PC-3 (cell line): ENCODE data around the gene ENPP7. TPM values are rescaled to one million over a fixed set of nuclear protein-coding genes. Genes with fewer than 3 reads are reported as not detected.

ENCODE experiments used
- ATAC-seq: fragments of 200-7000 bp; cut with Tn5 transposase; 2 replicates; pipeline ENCODE4 v1.9.1; 2020; ENCODE audit warnings: mild to moderate bottlenecking, moderate library complexity
- BruUV-seq: library from RNA; stranded (reverse); fragments of 400-500 nt; replicated peaks from 2 replicates; lab custom pipeline; 2021; lab: Mats Ljungman, UMichigan
- CTCF ChIA-PET: fragments of 300-600 bp; sonication (Branson Sonifier 250); formaldehyde crosslinking; loops from one replicate; lab custom pipeline; 2022; ENCODE audit warnings: antibody characterized with exemption; lab: Charles Lee
- POLR2A ChIA-PET: fragments of 300-600 bp; sonication (Branson Sonifier 250); formaldehyde crosslinking; loops from one replicate; lab custom pipeline; 2022; ENCODE audit warnings: antibody characterized with exemption; ENCODE audit not compliant: unreplicated experiment; lab: Charles Lee
- DNase-seq: peaks from one replicate; pipeline ENCODE4 v3.0.0-alpha.2; 2015
- H2AFZ ChIP-seq: fragments of 300-600 bp; sonication (generic); 2 replicates; pipeline ENCODE4 v1.6.0; 2016; ENCODE audit warnings: antibody characterized with exemption, low read length
- H3F3A ChIP-seq: fragments of 300-600 bp; sonication (generic); one replicate; pipeline ENCODE4 v1.6.0; 2017; ENCODE audit warnings: antibody characterized with exemption, low read length, control low read depth, mild to moderate bottlenecking; ENCODE audit not compliant: unreplicated experiment
- H3K27ac ChIP-seq: fragments of 300-600 bp; sonication (generic); 2 replicates; pipeline ENCODE4 v1.5.1; 2016; ENCODE audit warnings: mild to moderate bottlenecking, low read length
- H3K27me3 ChIP-seq: fragments of 300-600 bp; sonication (generic); 2 replicates; pipeline ENCODE4 v1.6.1; 2016; ENCODE audit warnings: low read length, mixed read lengths
- H3K36me3 ChIP-seq: fragments of 300-600 bp; sonication (generic); 2 replicates; pipeline ENCODE4 v1.6.1; 2016; ENCODE audit warnings: low read depth, mixed run types, low read length, mixed read lengths
- H3K4me1 ChIP-seq: fragments of 300-600 bp; sonication (generic); 2 replicates; pipeline ENCODE4 v1.5.1; 2016; ENCODE audit warnings: low read length; ENCODE audit not compliant: insufficient read depth
- H3K4me2 ChIP-seq: fragments of 300-600 bp; sonication (generic); 2 replicates; pipeline ENCODE4 v1.6.0; 2016; ENCODE audit warnings: low read length
- H3K4me3 ChIP-seq: fragments of 300-600 bp; sonication (generic); 2 replicates; pipeline ENCODE4 v1.5.1; 2016; ENCODE audit warnings: mild to moderate bottlenecking, low read length, mixed read lengths
- H3K79me2 ChIP-seq: fragments of 300-600 bp; sonication (generic); 2 replicates; pipeline ENCODE4 v1.6.1; 2017; ENCODE audit warnings: low read length, mixed read lengths
- H3K9ac ChIP-seq: fragments of 300-600 bp; sonication (generic); 2 replicates; pipeline ENCODE4 v1.6.0; 2016; ENCODE audit warnings: mild to moderate bottlenecking, low read length
- H3K9me2 ChIP-seq: fragments of 300-600 bp; sonication (generic); replicated peaks from 2 replicates; pipeline ENCODE4 v1.6.1; 2016; ENCODE audit warnings: mixed run types, low read length, mixed read lengths
- H3K9me3 ChIP-seq: fragments of 300-600 bp; sonication (generic); 2 replicates; pipeline ENCODE4 v1.6.1; 2016; ENCODE audit warnings: low read length, mixed read lengths
- H4K20me1 ChIP-seq: fragments of 300-600 bp; sonication (generic); 2 replicates; pipeline ENCODE4 v1.6.1; 2016; ENCODE audit warnings: low read length, mixed read lengths
- CTCF ChIP-seq: fragments of 300-600 bp; sonication (generic); conservative IDR thresholded peaks from 2 replicates; pipeline ENCODE4 v1.5.1; 2017; ENCODE audit warnings: antibody characterized with exemption, low read depth, mild to moderate bottlenecking, low read length
- EZH2 ChIP-seq: fragments of 300-600 bp; sonication (generic); IDR thresholded peaks from one replicate; pipeline ENCODE4 v1.6.1; 2017; ENCODE audit warnings: antibody characterized with exemption, mild to moderate bottlenecking, low read length; ENCODE audit not compliant: unreplicated experiment
- EZH2phosphoT487 ChIP-seq: fragments of 300-600 bp; sonication (generic); IDR thresholded peaks from 2 replicates; pipeline ENCODE4 v1.6.1; 2018; ENCODE audit warnings: mild to moderate bottlenecking, antibody characterized with exemption, low read length, borderline replicate concordance
- intact Hi-C: fragments of 100-400 bp; cut with micrococcal nuclease; formaldehyde crosslinking; loops from 2 replicates; pipeline ENCODE4 v1.9.0; 2023
- total RNA-seq: library from RNA; depleted of rRNA; stranded (reverse); fragments of >200 nt; gene quantifications from 2 replicates; pipeline ENCODE4 v1.2.3, GENCODE V29; 2014

Gene ENPP7
- total RNA-seq, 1 experiment from 2014 or later = not detected

- Histone ChIP-seq H3K9me3 (no peaks in the 10 kb centered on the region), H3F3A (no peaks in the 10 kb centered on the region), H3K36me3 (no peaks in the 10 kb centered on the region), H3K9ac (no peak overlapping the region), H3K27me3 (peaks cover 87% of the 10 kb centered on the region), H4K20me1 (no peaks in the 10 kb centered on the region), H2AFZ (no peak overlapping the region), H3K79me2 (no peaks in the 10 kb centered on the region), H3K9me2 (no peaks in the 10 kb centered on the region), H3K4me3 (no peak overlapping the region), H3K4me2 (no peak overlapping the region), H3K4me1 (no peaks in the 10 kb centered on the region), H3K27ac (no peak overlapping the region)
- no TSS peak for BruUV-seq
- DNase-seq = no peak
- ChIA-PET POLR2A (no interaction called here), CTCF (no interaction called here)
- TF ChIP-seq EZH2phosphoT487 (no peak), CTCF (no peak), EZH2 (no peak)
- intact Hi-C loops = no loop called here
- no peak for ATAC-seq
These were observed 45.6 kb upstream of the ENPP7 start for GRCh38 chr17:79685121-79685520.

- ATAC-seq = no peak
- H3K36me3 ChIP-seq = no peaks in the 10 kb centered on the region
- no peaks in the 10 kb centered on the region for H3F3A ChIP-seq
- no TSS peak for BruUV-seq
- no peak overlapping the region for H2AFZ ChIP-seq
- no peaks in the 10 kb centered on the region for H3K9me3 ChIP-seq
- H4K20me1 ChIP-seq = no peaks in the 10 kb centered on the region
- DNase-seq = no peak
- H3K4me1 ChIP-seq = no peaks in the 10 kb centered on the region
- no peak overlapping the region for H3K4me3 ChIP-seq
- peaks cover 85% of the 10 kb centered on the region for H3K27me3 ChIP-seq
- no peak overlapping the region for H3K27ac ChIP-seq
- H3K9ac ChIP-seq = no peak overlapping the region
- H3K79me2 ChIP-seq = no peaks in the 10 kb centered on the region
- no peak overlapping the region for H3K4me2 ChIP-seq
- POLR2A ChIA-PET = no interaction called here
- no peak for TF ChIP-seq CTCF
- no peak for TF ChIP-seq EZH2phosphoT487
- TF ChIP-seq EZH2 = no peak
- no peaks in the 10 kb centered on the region for H3K9me2 ChIP-seq
- intact Hi-C loops = no loop called here
- CTCF ChIA-PET = no interaction called here
These were observed 44.3 kb upstream of the ENPP7 start for GRCh38 chr17:79686476-79686875.

DNA sequence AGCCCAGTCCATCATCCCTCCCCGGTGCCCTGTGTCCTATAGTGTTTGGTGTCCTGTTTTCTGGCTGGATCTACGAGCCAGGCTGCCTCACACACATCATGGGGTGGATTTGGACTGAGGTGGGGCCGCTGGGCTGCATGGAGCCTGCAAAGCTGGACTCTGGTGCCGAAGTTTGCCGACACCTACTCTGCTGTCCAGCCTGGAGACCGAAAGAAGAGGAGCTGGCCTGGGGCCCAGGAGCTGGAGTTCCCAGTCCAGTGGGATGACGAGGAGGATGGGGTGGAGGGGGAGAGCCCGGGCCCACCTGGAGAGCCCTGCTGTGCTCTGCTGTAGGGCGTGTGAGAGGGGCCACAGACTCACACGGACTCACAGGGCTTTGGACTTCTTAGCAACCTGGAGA, 40.3 kb upstream of the ENPP7 start:
- Histone ChIP-seq H3K4me2 (no peak overlapping the region), H3K9me3 (no peaks in the 10 kb centered on the region), H3K27ac (no peak overlapping the region), H3K4me1 (no peaks in the 10 kb centered on the region), H3K4me3 (no peak overlapping the region), H3F3A (no peaks in the 10 kb centered on the region), H2AFZ (no peak overlapping the region), H4K20me1 (no peaks in the 10 kb centered on the region), H3K9ac (no peak overlapping the region), H3K9me2 (no peaks in the 10 kb centered on the region), H3K27me3 (peaks cover 78% of the 10 kb centered on the region), H3K79me2 (no peaks in the 10 kb centered on the region), H3K36me3 (no peaks in the 10 kb centered on the region)
- no peak for DNase-seq
- intact Hi-C loops = no loop called here
- CTCF ChIA-PET = no interaction called here
- no peak for TF ChIP-seq EZH2phosphoT487
- no peak for TF ChIP-seq EZH2
- TF ChIP-seq CTCF = no peak
- no TSS peak for BruUV-seq
- no peak for ATAC-seq
- POLR2A ChIA-PET = no interaction called here
